Esophagus squamous epithelium (tissue), 4 donors: ENCODE measurements around the gene ELOVL3.

Source experiments
- CTCF ChIP-seq, 6 experiments: fragments of 450-650 bp in 4 of 6; fragments of 200-600 bp in 2 of 6; sonication (generic) in 2 of 6; IDR thresholded peaks; one replicate each; pipeline ENCODE4 v1.5.1; 2016 to 2019; ENCODE audit warnings: antibody characterized with exemption in 6 of 6, mild to moderate bottlenecking in 4 of 6, moderate library complexity in 4 of 6
- POLR2A ChIP-seq, 4 donors: fragments of 450-650 bp; IDR thresholded peaks; one replicate each; pipeline ENCODE4 v1.6.1; 2017; ENCODE audit warnings: antibody characterized with exemption in 4 of 4, mild to moderate bottlenecking in 4 of 4, moderate library complexity in 3 of 4

- TF ChIP-seq CTCF (IDR thresholded peaks at IDR 0.05) = peak in 5 of 6 experiments; percentile 75 to 90 (median 80)
- no peak for TF ChIP-seq POLR2A (IDR thresholded peaks at IDR 0.05)
Observed at GRCh38 chr10:102231357-102232318, 5.5 kb downstream of the ELOVL3 start.
